H9 (cell line): ENCODE results near the gene SPATA17. TPM values are rescaled to one million over a fixed set of nuclear protein-coding genes. Genes with fewer than 3 reads are reported as not detected.

ENCODE experiments used
- DNase-seq: peaks from one replicate; pipeline ENCODE4 v3.0.0-alpha.2; 2017
- H2AFZ ChIP-seq: one replicate; pipeline ENCODE4 v1.6.1; 2013; ENCODE audit warnings: mild to moderate bottlenecking, low read length, control low read depth, moderate library complexity
- H2AK5ac ChIP-seq: 2 replicates; pipeline ENCODE4 v1.6.1; 2013; ENCODE audit warnings: low read length, control low read depth, mixed read lengths; ENCODE audit not compliant: insufficient read length
- H2BK120ac ChIP-seq: one replicate; pipeline ENCODE4 v1.6.1; 2013; ENCODE audit warnings: low read depth, mild to moderate bottlenecking, low read length, control low read depth, inconsistent platforms; ENCODE audit not compliant: poor library complexity, severe bottlenecking
- H2BK12ac ChIP-seq: 2 replicates; pipeline ENCODE4 v1.6.1; 2013; ENCODE audit warnings: low read length, control low read depth, mixed read lengths, low read depth; ENCODE audit not compliant: insufficient read length
- H2BK15ac ChIP-seq: 2 replicates; pipeline ENCODE4 v1.6.1; 2013; ENCODE audit warnings: low read depth, low read length, control low read depth
- H2BK20ac ChIP-seq: one replicate; pipeline ENCODE4 v1.6.1; 2013; ENCODE audit warnings: low read depth, mild to moderate bottlenecking, low read length, control low read depth, inconsistent platforms; ENCODE audit not compliant: poor library complexity, severe bottlenecking
- H2BK5ac ChIP-seq: 2 replicates; pipeline ENCODE4 v1.6.1; 2013; ENCODE audit warnings: low read length, control low read depth, mixed read lengths; ENCODE audit not compliant: insufficient read length
- H3K14ac ChIP-seq: 2 replicates; pipeline ENCODE4 v1.6.1; 2013; ENCODE audit warnings: low read length, control low read depth; ENCODE audit not compliant: insufficient read depth
- H3K18ac ChIP-seq: 2 replicates; pipeline ENCODE4 v1.6.1; 2013; ENCODE audit warnings: low read depth, mild to moderate bottlenecking, mixed read lengths, low read length, control low read depth; ENCODE audit not compliant: insufficient read length
- H3K23ac ChIP-seq: 2 replicates; pipeline ENCODE4 v1.6.1; 2013; ENCODE audit warnings: low read length, control low read depth, mixed read lengths, low read depth; ENCODE audit not compliant: insufficient read length
- H3K23me2 ChIP-seq: 2 replicates; pipeline ENCODE4 v1.6.1; 2013; ENCODE audit warnings: low read depth, mild to moderate bottlenecking, mixed read lengths, low read length, control low read depth; ENCODE audit not compliant: insufficient read length, poor library complexity, severe bottlenecking
- H3K27ac ChIP-seq: 2 replicates; pipeline ENCODE4 v1.5.1; 2013; ENCODE audit warnings: low read length, control low read depth, mixed read lengths, low read depth; ENCODE audit not compliant: insufficient read length
- H3K27me3 ChIP-seq: 2 replicates; pipeline ENCODE4 v1.6.1; 2013; ENCODE audit warnings: low read length, control low read depth, inconsistent platforms; ENCODE audit not compliant: insufficient read depth
- H3K4ac ChIP-seq: 2 replicates; pipeline ENCODE4 v1.6.1; 2013; ENCODE audit warnings: low read depth, mild to moderate bottlenecking, control low read depth, inconsistent platforms, low read length, moderate library complexity
- H3K4me1 ChIP-seq: 2 replicates; pipeline ENCODE4 v1.6.1; 2013; ENCODE audit warnings: low read length, control low read depth, inconsistent platforms; ENCODE audit not compliant: insufficient read depth
- H3K4me2 ChIP-seq: 2 replicates; pipeline ENCODE4 v1.6.1; 2013; ENCODE audit warnings: low read length, control low read depth, mixed read lengths; ENCODE audit not compliant: insufficient read length, insufficient read depth
- H3K56ac ChIP-seq: 2 replicates; pipeline ENCODE4 v1.6.1; 2013; ENCODE audit warnings: low read depth, mild to moderate bottlenecking, mixed read lengths, low read length, control low read depth; ENCODE audit not compliant: insufficient read length
- H3K79me1 ChIP-seq: 2 replicates; pipeline ENCODE4 v1.6.1; 2013; ENCODE audit warnings: low read depth, mild to moderate bottlenecking, moderate library complexity, low read length, control low read depth, inconsistent platforms; ENCODE audit not compliant: insufficient read depth, poor library complexity, severe bottlenecking
- H3K79me2 ChIP-seq: 2 replicates; pipeline ENCODE4 v1.6.1; 2013; ENCODE audit warnings: low read length, control low read depth, inconsistent platforms; ENCODE audit not compliant: insufficient read depth
- H3K9ac ChIP-seq: 2 replicates; pipeline ENCODE4 v1.6.1; 2013; ENCODE audit warnings: low read length, control low read depth, mixed read lengths; ENCODE audit not compliant: insufficient read length; ENCODE audit errors: extremely low read depth
- H3K9me3 ChIP-seq: one replicate; pipeline ENCODE4 v1.6.1; 2013; ENCODE audit warnings: low read depth, low read length, inconsistent platforms; ENCODE audit not compliant: control insufficient read depth
- H3T11ph ChIP-seq: one replicate; pipeline ENCODE4 v1.6.1; 2013; ENCODE audit warnings: mild to moderate bottlenecking, low read length, control low read depth, inconsistent platforms
- H4K20me1 ChIP-seq: one replicate; pipeline ENCODE4 v1.6.1; 2013; ENCODE audit not compliant: control insufficient read depth, insufficient read length, insufficient read depth
- H4K5ac ChIP-seq: 2 replicates; pipeline ENCODE4 v1.6.1; 2013; ENCODE audit warnings: low read depth, mild to moderate bottlenecking, mixed read lengths, low read length, control low read depth; ENCODE audit not compliant: insufficient read length
- H4K8ac ChIP-seq: replicated peaks from 2 replicates; pipeline ENCODE4 v1.6.1; 2013; ENCODE audit warnings: low read length, control low read depth, mixed read lengths, low read depth; ENCODE audit not compliant: insufficient read length
- H4K91ac ChIP-seq: 2 replicates; pipeline ENCODE4 v1.6.1; 2013; ENCODE audit warnings: low read depth, mild to moderate bottlenecking, moderate library complexity, mixed read lengths, low read length, control low read depth; ENCODE audit not compliant: insufficient read length
- H3K27ac Mint-ChIP-seq, 3 experiments: 2 replicates in 2 of 3; 3 replicates in 1 of 3; pipeline ENCODE4 v1.8.0; 2020 to 2021; ENCODE audit warnings: mixed read lengths in 3 of 3, mild to moderate bottlenecking in 1 of 3, moderate library complexity in 1 of 3
- H3K27me3 Mint-ChIP-seq: 2 replicates; pipeline ENCODE4 v1.8.0; 2021; ENCODE audit warnings: low read depth, mild to moderate bottlenecking, moderate library complexity, mixed read lengths
- H3K36me3 Mint-ChIP-seq, 3 experiments: 2 replicates in 2 of 3; 3 replicates in 1 of 3; pipeline ENCODE4 v1.8.0; 2020 to 2021; ENCODE audit warnings: low read depth in 3 of 3, mixed read lengths in 3 of 3; ENCODE audit not compliant: insufficient read depth in 1 of 3
- H3K4me1 Mint-ChIP-seq, 2 experiments: 2 replicates each; pipeline ENCODE4 v1.8.0; 2020; ENCODE audit warnings: mixed read lengths in 2 of 2
- H3K4me3 Mint-ChIP-seq, 2 experiments: 2 replicates in 1 of 2; 3 replicates in 1 of 2; pipeline ENCODE4 v1.8.0; 2020 to 2021; ENCODE audit warnings: mild to moderate bottlenecking in 2 of 2, mixed read lengths in 2 of 2, moderate library complexity in 1 of 2
- H3K9me3 Mint-ChIP-seq, 2 experiments: 2 replicates in 1 of 2; 3 replicates in 1 of 2; pipeline ENCODE4 v1.8.0; 2020; ENCODE audit warnings: mild to moderate bottlenecking in 2 of 2, mixed read lengths in 2 of 2, moderate library complexity in 1 of 2
- WGBS: extraction: QIAGEN DNeasy Blood & Tissue Kit; methylation state at CpG from one replicate; pipeline ENCODE4 v1.1.7; 2013; ENCODE audit warnings: missing lambda C conversion rate, low lambda C conversion rate, mixed read lengths; ENCODE audit not compliant: insufficient read length; ENCODE audit errors: extremely low coverage; 5-methylcytosine and 5-hydroxymethylcytosine counted together
- total RNA-seq: library from RNA; stranded (reverse); gene quantifications from 2 replicates; pipeline ENCODE4 v1.2.1, GENCODE V29; 2021
- TF ChIP-seq, protein P1 (sequence below): fragments of 200-600 bp; sonication (generic); conservative IDR thresholded peaks from 3 replicates; pipeline ENCODE4 v1.8.0; 2021; ENCODE audit warnings: antibody characterized with exemption, mild to moderate bottlenecking

The SPATA17 gene
- total RNA-seq, 1 experiment from 2014 or later = 0.44 TPM

DNA sequence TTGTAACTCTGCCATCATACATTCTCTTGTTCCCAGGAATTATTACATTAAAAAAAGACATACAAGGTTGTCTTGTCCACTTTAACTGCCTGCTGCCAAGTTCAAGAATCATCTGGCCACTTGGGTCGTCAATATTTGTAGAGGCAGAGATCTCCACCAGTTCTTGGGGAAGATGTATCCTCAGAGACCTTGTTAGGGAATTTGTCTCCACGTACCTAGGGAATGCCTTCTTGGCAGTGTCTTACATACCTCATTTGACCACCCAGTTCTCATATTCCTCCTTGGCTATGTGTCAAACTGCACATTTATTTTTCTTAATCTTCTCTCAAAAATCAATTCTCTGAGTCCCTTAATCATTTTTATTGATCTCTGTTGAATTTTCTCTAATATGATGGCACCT lies 266.0 kb downstream of the SPATA17 start:
- H3K18ac ChIP-seq = no peak overlapping the region
- no peak overlapping the region for H3K14ac ChIP-seq
- H4K20me1 ChIP-seq = no peaks in the 10 kb centered on the region
- no peak overlapping the region for H3K23ac ChIP-seq
- H3K4me2 ChIP-seq = no peak overlapping the region
- no peak overlapping the region for H3K9ac ChIP-seq
- no peak overlapping the region for H2BK5ac ChIP-seq
- H3K4me1 Mint-ChIP-seq = peaks cover 16 to 19% of the 10 kb centered on the region in 2 experiments
- no CpG with 5 or more reads among the region's 2 CpGs for WGBS
- no peaks in the 10 kb centered on the region for H3K23me2 ChIP-seq
- no peak overlapping the region for H3K27ac Mint-ChIP-seq
- H4K91ac ChIP-seq = no peak overlapping the region
- no peak overlapping the region for H2BK12ac ChIP-seq
- no peaks in the 10 kb centered on the region for H3K9me3 ChIP-seq
- H3K79me2 ChIP-seq = no peaks in the 10 kb centered on the region
- H4K5ac ChIP-seq = no peak overlapping the region
- H2AFZ ChIP-seq = no peak overlapping the region
- no peak for DNase-seq
- no peak overlapping the region for H3K4me3 Mint-ChIP-seq
- H3K27me3 Mint-ChIP-seq = no peaks in the 10 kb centered on the region
- no peaks in the 10 kb centered on the region for H3K9me3 Mint-ChIP-seq
- H2BK120ac ChIP-seq = no peak overlapping the region
- no peaks in the 10 kb centered on the region for H3K79me1 ChIP-seq
- H3K4me1 ChIP-seq = no peaks in the 10 kb centered on the region; the same call in 1 of the 2 replicates
- no peaks in the 10 kb centered on the region for H3K27me3 ChIP-seq
- H2BK15ac ChIP-seq = no peak overlapping the region
- no peak overlapping the region for H3K4ac ChIP-seq
- TF ChIP-seq, protein P1, sequence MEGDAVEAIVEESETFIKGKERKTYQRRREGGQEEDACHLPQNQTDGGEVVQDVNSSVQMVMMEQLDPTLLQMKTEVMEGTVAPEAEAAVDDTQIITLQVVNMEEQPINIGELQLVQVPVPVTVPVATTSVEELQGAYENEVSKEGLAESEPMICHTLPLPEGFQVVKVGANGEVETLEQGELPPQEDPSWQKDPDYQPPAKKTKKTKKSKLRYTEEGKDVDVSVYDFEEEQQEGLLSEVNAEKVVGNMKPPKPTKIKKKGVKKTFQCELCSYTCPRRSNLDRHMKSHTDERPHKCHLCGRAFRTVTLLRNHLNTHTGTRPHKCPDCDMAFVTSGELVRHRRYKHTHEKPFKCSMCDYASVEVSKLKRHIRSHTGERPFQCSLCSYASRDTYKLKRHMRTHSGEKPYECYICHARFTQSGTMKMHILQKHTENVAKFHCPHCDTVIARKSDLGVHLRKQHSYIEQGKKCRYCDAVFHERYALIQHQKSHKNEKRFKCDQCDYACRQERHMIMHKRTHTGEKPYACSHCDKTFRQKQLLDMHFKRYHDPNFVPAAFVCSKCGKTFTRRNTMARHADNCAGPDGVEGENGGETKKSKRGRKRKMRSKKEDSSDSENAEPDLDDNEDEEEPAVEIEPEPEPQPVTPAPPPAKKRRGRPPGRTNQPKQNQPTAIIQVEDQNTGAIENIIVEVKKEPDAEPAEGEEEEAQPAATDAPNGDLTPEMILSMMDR = no peak
- no peak overlapping the region for H3K56ac ChIP-seq
- no peaks in the 10 kb centered on the region for H3K36me3 Mint-ChIP-seq
- no peak overlapping the region for H3T11ph ChIP-seq
- no peak overlapping the region for H4K8ac ChIP-seq
- no peak overlapping the region for H2AK5ac ChIP-seq
- no peak overlapping the region for H2BK20ac ChIP-seq
- no peak overlapping the region for H3K27ac ChIP-seq
